Lung (tissue), 12 donors: ENCODE measurements around the gene FBXO31. TPM values are rescaled to one million over a fixed set of nuclear protein-coding genes. Genes with fewer than 3 reads are reported as not detected.

ENCODE experiments used
- ATAC-seq: fragments of 200-7000 bp; cut with Tn5 transposase; one replicate; pipeline ENCODE4 v1.9.1; 2020; ENCODE audit warnings: moderate number of reproducible peaks; ENCODE audit not compliant: insufficient read depth, low FRiP score
- DNase-seq, 3 donors: peaks; one replicate each; pipeline ENCODE4 v3.0.0-alpha.2; 2013 to 2017
- H3K27ac ChIP-seq, 2 donors: one replicate each; pipeline ENCODE4 v1.5.1; 2013; ENCODE audit warnings: mild to moderate bottlenecking in 2 of 2, moderate library complexity in 2 of 2, control low read depth in 1 of 2, inconsistent platforms in 1 of 2, low read depth in 1 of 2, low read length in 1 of 2
- H3K27me3 ChIP-seq, 3 donors: one replicate each; pipeline ENCODE4 v1.5.1; 2013; ENCODE audit warnings: low read length in 2 of 3; ENCODE audit not compliant: control insufficient read depth in 3 of 3, insufficient read depth in 3 of 3
- H3K36me3 ChIP-seq, 4 donors: one replicate each; pipeline ENCODE4 v1.5.1; 2013; ENCODE audit warnings: low read length in 4 of 4, mild to moderate bottlenecking in 1 of 4, moderate library complexity in 1 of 4; ENCODE audit not compliant: control insufficient read depth in 4 of 4, insufficient read depth in 4 of 4
- H3K4me1 ChIP-seq, 5 donors: one replicate each; pipeline ENCODE4 v1.5.1; 2013; ENCODE audit warnings: low read length in 5 of 5, mild to moderate bottlenecking in 2 of 5, moderate library complexity in 1 of 5; ENCODE audit not compliant: control insufficient read depth in 5 of 5, insufficient read depth in 5 of 5
- H3K4me3 ChIP-seq: one replicate; pipeline ENCODE4 v1.5.1; 2013; ENCODE audit warnings: mild to moderate bottlenecking, control low read depth, moderate library complexity
- H3K9ac ChIP-seq, 2 donors: one replicate each; pipeline ENCODE4 v1.5.1; 2013; ENCODE audit warnings: low read length in 2 of 2, control low read depth in 1 of 2; ENCODE audit not compliant: insufficient read depth in 1 of 2
- H3K9me3 ChIP-seq, 4 donors: one replicate each; pipeline ENCODE4 v1.5.1; 2013; ENCODE audit warnings: low read length in 3 of 4, mild to moderate bottlenecking in 1 of 4, moderate library complexity in 1 of 4; ENCODE audit not compliant: control insufficient read depth in 4 of 4, insufficient read depth in 3 of 4
- CTCF ChIP-seq: IDR thresholded peaks from 2 replicates; pipeline ENCODE4 v1.5.1; 2012; ENCODE audit warnings: mild to moderate bottlenecking; ENCODE audit errors: control extremely low read depth, extremely low read depth
- WGBS, 2 donors: extraction: QIAGEN DNeasy Blood & Tissue Kit; methylation state at CpG; one replicate each; pipeline ENCODE4 v1.1.7; 2013; 5-methylcytosine and 5-hydroxymethylcytosine counted together
- polyA plus RNA-seq, 2 donors: library from polyadenylated mRNA; stranded (reverse); fragments of 200-250 nt; gene quantifications; one replicate each; pipeline ENCODE4 v1.2.1, GENCODE V29; 2013
- total RNA-seq, 2 donors: library from RNA; depleted of rRNA in 1 of 2; stranded (reverse); fragments of >200 nt in 1 of 2; gene quantifications; one replicate each; pipeline ENCODE4 v1.2.1, GENCODE V29; 2014 to 2021
- donor health status: control.
- donor health status: control.
- donor health status: Bipolar disorder and iron deficiency.
- donor health status: healthy.
- donor health status: DM: yes; HTN: yes; CAD: no.

The FBXO31 gene
- total and polyA plus RNA-seq, 4 donors, result 10.1 to 35.1 (median 23.2) TPM

DNA sequence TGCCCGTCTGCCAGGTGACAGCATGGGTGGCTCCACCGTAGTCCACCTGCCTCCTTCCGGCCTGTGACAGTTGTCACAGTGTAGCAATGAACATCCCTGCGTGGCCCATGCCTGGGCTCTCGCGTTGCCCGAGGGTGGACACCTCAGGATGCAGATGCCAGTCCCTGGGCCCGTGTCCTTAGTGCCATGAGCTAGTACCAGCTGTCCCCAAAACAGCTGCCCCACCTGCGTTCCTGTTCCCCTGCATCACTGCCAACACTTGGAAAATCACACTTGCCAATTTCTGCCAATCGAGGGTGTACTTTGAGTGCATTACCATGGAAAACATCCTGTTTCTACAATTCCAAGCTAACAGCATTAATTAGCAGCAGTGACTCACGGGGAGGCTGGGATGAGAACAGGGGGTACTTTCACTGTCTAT, 57.4 kb downstream of the FBXO31 start:
- DNase-seq (no peak), ATAC-seq (no peak)
- no peak overlapping the region for H3K4me3 ChIP-seq
- no peaks in the 10 kb centered on the region for H3K9me3 ChIP-seq
- H3K4me1 ChIP-seq, result peaks cover 0 to 13% (median 4%) of the 10 kb centered on the region in 5 donors
- no peak overlapping the region for H3K27ac ChIP-seq
- no peaks in the 10 kb centered on the region for H3K27me3 ChIP-seq
- no peak overlapping the region for H3K9ac ChIP-seq
- no peak for TF ChIP-seq CTCF
- 80 to 88% methylated on average over 11 of the region's 11 CpGs for WGBS, 2 donors
- H3K36me3 ChIP-seq, result peaks cover 0 to 29% (median 6%) of the 10 kb centered on the region in 4 donors

DNA sequence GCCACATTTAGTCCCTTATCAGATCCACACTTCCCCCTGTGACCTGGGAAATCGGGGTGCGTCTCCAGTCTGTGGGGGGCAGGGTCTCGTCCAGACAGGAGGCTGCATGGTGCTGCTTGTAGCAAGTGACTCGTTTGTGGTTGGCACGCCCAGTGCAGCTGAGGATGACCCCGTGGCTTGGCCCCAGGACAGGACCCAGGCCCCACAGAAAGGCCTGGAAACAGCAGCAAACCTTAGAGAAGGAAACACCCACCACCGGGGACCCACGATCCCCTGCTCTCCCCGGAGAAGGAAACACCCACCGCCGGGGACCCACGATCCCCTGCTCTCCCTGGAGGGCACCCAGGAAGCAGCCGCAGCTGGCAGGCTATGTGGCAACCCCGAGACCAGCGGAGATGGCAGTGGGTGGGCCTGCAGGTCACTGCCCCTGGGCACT, 58.1 kb downstream of the FBXO31 start:
- H3K27me3 ChIP-seq, result no peaks in the 10 kb centered on the region
- no peaks in the 10 kb centered on the region for H3K9me3 ChIP-seq
- peaks cover 0 to 13% (median 4%) of the 10 kb centered on the region in 5 donors for H3K4me1 ChIP-seq
- no peak for TF ChIP-seq CTCF
- peaks cover 0 to 23% (median 6%) of the 10 kb centered on the region in 4 donors for H3K36me3 ChIP-seq
- 50 to 65% methylated on average over 15 of the region's 15 CpGs for WGBS, 2 donors
- no peak for DNase-seq
- no peak overlapping the region for H3K27ac ChIP-seq
- no peak for ATAC-seq
- H3K9ac ChIP-seq, result no peak overlapping the region
- H3K4me3 ChIP-seq, result no peak overlapping the region

DNA sequence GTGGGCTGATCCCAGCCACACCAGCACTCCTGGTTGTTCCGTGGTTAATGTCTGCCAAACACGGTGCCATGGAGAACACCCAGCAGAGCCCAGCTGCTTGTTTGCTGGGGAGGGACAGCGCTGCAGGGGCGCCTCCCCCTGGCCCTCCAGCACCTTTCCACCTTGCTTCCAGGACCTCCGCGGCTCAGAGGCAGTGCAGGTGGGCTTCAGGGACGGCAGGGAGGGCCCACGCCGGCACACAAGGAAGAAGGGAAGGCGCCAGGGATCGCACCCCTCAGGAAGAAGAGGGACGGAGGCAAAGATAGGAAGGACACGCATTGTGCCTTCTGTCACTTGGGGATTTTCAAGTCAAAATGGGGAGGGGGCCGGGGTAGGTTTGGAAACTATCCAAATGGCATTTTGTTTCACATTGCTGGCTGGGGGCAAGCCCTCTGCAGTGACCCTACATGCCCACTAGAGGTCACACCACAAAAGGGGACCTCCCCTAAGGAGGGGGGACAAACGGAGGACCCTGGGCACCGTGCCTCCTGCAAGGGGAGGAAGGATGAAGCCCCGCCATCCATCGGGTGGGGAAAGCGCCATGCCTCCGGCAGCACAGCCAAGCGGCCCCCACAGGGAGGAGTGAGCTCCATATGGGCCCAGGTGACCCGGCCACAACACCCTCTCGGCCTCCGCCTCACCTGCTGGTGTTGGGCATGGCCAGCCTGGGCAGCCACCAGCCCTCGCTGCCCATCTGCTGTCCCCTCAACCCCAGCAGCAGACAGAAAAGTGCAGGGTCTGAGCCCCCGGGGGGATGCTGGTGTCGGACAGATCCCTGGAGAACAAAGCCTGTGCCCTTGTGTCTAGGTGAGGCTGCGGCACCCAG, 58.9 kb downstream of the FBXO31 start:
- H3K9ac ChIP-seq, result no peak overlapping the region
- ATAC-seq, result no peak
- peaks cover 0 to 15% (median 6%) of the 10 kb centered on the region in 4 donors for H3K36me3 ChIP-seq

More for the DNA sequence above, 58.9 kb downstream of the FBXO31 start:
- TF ChIP-seq CTCF, result peak; percentile 58
- Histone ChIP-seq H3K9me3 (no peaks in the 10 kb centered on the region), H3K27ac (no peak overlapping the region), H3K4me3 (no peak overlapping the region), H3K4me1 (peaks cover 0 to 13% (median 4%) of the 10 kb centered on the region in 5 donors), H3K27me3 (no peaks in the 10 kb centered on the region)
- 56 to 59% methylated on average over 26 to 28 of the region's 28 CpGs for WGBS, 2 donors
- DNase-seq, result peak; percentile 42 to 72 (median 47)
